HG02981 (cell line): ENCODE results near the gene GOLM1.

Experiments
- ATAC-seq: cut with Tn5 transposase; IDR thresholded peaks from one replicate; pipeline ENCODE4 v1.9.1; 2021; ENCODE audit warnings: mild to moderate bottlenecking, moderate library complexity; ENCODE audit not compliant: unreplicated experiment

GOLM1 gene

GRCh38 chr9:86046930-86047341 is 52.4 kb downstream of the GOLM1 start:
- no peak for ATAC-seq

- no peak for ATAC-seq
Observed at GRCh38 chr9:86046071-86046636, 53.2 kb downstream of the GOLM1 start.

GRCh38 chr9:86045654-86046053 is 53.7 kb downstream of the GOLM1 start:
- ATAC-seq, result no peak

GRCh38 chr9:86043999-86044398 is 55.4 kb downstream of the GOLM1 start:
- ATAC-seq, result no peak

- ATAC-seq, result no peak
Observed at GRCh38 chr9:86043586-86043985, 55.8 kb downstream of the GOLM1 start.

GRCh38 chr9:86042199-86042978 is 57.0 kb downstream of the GOLM1 start:
- no peak for ATAC-seq

- ATAC-seq, result no peak
Observed at GRCh38 chr9:86041311-86041741, 58.0 kb downstream of the GOLM1 start.

GRCh38 chr9:86040861-86041155 is 58.5 kb downstream of the GOLM1 start:
- no peak for ATAC-seq

GRCh38 chr9:86039991-86040860 is 59.1 kb downstream of the GOLM1 start:
- no peak for ATAC-seq

GRCh38 chr9:86036555-86036954 is 62.8 kb downstream of the GOLM1 start:
- ATAC-seq, result no peak

GRCh38 chr9:86035827-86036440 is 63.4 kb downstream of the GOLM1 start:
- ATAC-seq, result no peak

GRCh38 chr9:86034863-86035734 is 64.3 kb downstream of the GOLM1 start:
- no peak for ATAC-seq

GRCh38 chr9:86027767-86028166 is 71.6 kb downstream of the GOLM1 start:
- no peak for ATAC-seq

- no peak for ATAC-seq
Observed at GRCh38 chr9:86022687-86023266, 76.6 kb downstream of the GOLM1 start.

- ATAC-seq, result no peak
Observed at GRCh38 chr9:86021166-86021565, 78.2 kb downstream of the GOLM1 start.

GRCh38 chr9:86020731-86021130 is 78.6 kb downstream of the GOLM1 start:
- ATAC-seq, result no peak

GRCh38 chr9:86009133-86009532 is 90.2 kb downstream of the GOLM1 start:
- ATAC-seq, result no peak

GRCh38 chr9:86005253-86005775 is 94.0 kb downstream of the GOLM1 start:
- no peak for ATAC-seq

- ATAC-seq, result no peak
Observed at GRCh38 chr9:85995599-85995998, 103.8 kb downstream of the GOLM1 start.

GRCh38 chr9:85995097-85995496 is 104.3 kb downstream of the GOLM1 start:
- ATAC-seq, result no peak
